Skeletal muscle satellite cell (primary cell): ENCODE measurements around the gene COL4A6.

ENCODE experiments used
- H3K27me3 ChIP-seq: 2 replicates; pipeline ENCODE4 v1.7.0; 2013; ENCODE audit warnings: low read length; ENCODE audit not compliant: control insufficient read depth, insufficient read depth
- H3K36me3 ChIP-seq: 2 replicates; pipeline ENCODE4 v1.7.0; 2013; ENCODE audit warnings: mild to moderate bottlenecking, control low read depth, low read length; ENCODE audit not compliant: insufficient read depth
- H3K4me1 ChIP-seq: 2 replicates; pipeline ENCODE4 v1.7.0; 2013; ENCODE audit warnings: low read length; ENCODE audit not compliant: control insufficient read depth, insufficient read depth
- H3K4me2 ChIP-seq: 2 replicates; pipeline ENCODE4 v1.7.0; 2013; ENCODE audit warnings: mild to moderate bottlenecking, low read length
- H3K4me3 ChIP-seq: 2 replicates; pipeline ENCODE4 v1.7.0; 2013; ENCODE audit warnings: low read length
- H3K9ac ChIP-seq: 2 replicates; pipeline ENCODE4 v1.7.0; 2013; ENCODE audit warnings: mild to moderate bottlenecking, low read depth, low read length, moderate library complexity
- H3K9me3 ChIP-seq: replicated peaks from 2 replicates; pipeline ENCODE4 v1.7.0; 2013; ENCODE audit warnings: mild to moderate bottlenecking, control low read depth, low read length

Gene COL4A6

DNA sequence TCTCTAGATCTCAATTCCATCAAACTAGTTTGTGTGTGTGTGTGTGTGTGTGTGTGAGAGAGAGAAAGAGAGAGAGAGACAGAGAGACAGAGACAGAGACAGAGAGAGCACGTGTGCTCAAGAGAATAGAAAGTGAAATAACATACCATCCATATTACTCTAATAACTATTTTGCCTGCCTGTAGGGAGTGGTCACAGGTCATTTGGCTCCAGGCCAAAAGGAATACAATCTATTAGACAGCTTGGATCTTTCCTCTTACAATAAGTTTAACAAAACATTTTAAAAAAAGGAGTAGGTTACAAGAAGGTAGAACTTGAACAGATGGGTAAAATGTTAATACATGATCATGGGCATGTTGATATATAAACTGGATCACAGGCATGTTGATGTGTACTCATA, 76.2 kb downstream of the COL4A6 start:
- Histone ChIP-seq H3K4me3 (no peak overlapping the region), H3K9me3 (no peaks in the 10 kb centered on the region), H3K4me2 (no peak overlapping the region), H3K9ac (no peak overlapping the region), H3K27me3 (peaks cover 7% of the 10 kb centered on the region), H3K36me3 (no peaks in the 10 kb centered on the region), H3K4me1 (no peaks in the 10 kb centered on the region)

DNA sequence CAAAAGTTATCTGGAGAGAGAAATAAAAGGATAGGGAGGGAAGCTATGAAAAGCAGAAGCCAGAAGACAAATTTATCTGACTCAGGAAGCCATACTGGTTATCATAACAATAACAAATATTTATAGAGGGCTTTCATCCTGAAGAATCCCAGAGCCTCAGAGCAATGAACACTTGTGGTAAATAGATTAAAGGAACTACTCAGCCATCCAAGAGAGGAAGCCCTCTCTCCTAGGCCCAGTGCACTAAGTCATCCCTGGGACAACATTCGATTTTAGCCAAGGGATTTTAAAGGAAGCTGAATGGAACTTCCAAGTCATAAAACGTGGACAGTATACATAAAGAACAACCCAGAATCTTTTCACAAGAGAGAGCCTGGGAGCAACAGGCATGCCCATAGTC, 76.9 kb downstream of the COL4A6 start:
- Histone ChIP-seq H3K4me2 (no peak overlapping the region), H3K9me3 (no peaks in the 10 kb centered on the region), H3K27me3 (peaks cover 8% of the 10 kb centered on the region), H3K9ac (no peak overlapping the region), H3K4me1 (no peaks in the 10 kb centered on the region), H3K36me3 (no peaks in the 10 kb centered on the region), H3K4me3 (no peak overlapping the region)

- Histone ChIP-seq H3K4me3 (no peak overlapping the region), H3K9ac (no peak overlapping the region), H3K4me1 (no peaks in the 10 kb centered on the region), H3K27me3 (peaks cover 6% of the 10 kb centered on the region), H3K36me3 (no peaks in the 10 kb centered on the region), H3K4me2 (no peak overlapping the region), H3K9me3 (no peaks in the 10 kb centered on the region)
These were observed 78.2 kb downstream of the COL4A6 start for GRCh38 chrX:108359806-108360602.

DNA sequence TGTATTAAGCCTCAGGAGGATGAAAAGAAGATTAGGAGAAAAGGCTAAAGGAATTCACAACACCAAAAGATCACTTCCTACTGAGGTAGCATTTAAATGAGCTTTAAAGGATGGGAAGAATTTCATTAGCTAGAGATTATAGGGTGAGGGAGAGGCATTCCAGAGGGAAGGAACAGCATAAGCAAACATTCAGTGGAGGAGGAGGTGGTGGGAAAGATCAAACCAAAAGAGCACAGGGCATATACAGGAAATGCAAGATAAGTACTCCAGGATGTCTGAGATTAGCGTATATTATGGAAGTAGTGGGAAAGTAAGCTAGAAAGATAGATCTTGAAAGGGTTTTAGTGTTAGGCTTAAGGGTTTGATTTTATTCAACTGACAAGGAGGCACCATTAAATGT, 84.8 kb downstream of the COL4A6 start:
- Histone ChIP-seq H3K36me3 (no peaks in the 10 kb centered on the region), H3K27me3 (peaks cover 25% of the 10 kb centered on the region), H3K4me1 (no peaks in the 10 kb centered on the region), H3K4me2 (no peak overlapping the region), H3K4me3 (no peak overlapping the region), H3K9me3 (no peaks in the 10 kb centered on the region), H3K9ac (no peak overlapping the region)

- Histone ChIP-seq H3K36me3 (no peaks in the 10 kb centered on the region), H3K4me3 (no peak overlapping the region), H3K4me1 (no peaks in the 10 kb centered on the region), H3K9me3 (no peaks in the 10 kb centered on the region), H3K9ac (no peak overlapping the region), H3K27me3 (peaks cover 17% of the 10 kb centered on the region), H3K4me2 (no peak overlapping the region)
These were observed 89.0 kb downstream of the COL4A6 start for GRCh38 chrX:108349210-108349609.

GRCh38 chrX:108348525-108348924, 89.7 kb downstream of the COL4A6 start:
- no peak overlapping the region for H3K9ac ChIP-seq
- H3K4me2 ChIP-seq, result no peak overlapping the region
- H3K9me3 ChIP-seq, result no peaks in the 10 kb centered on the region
- H3K27me3 ChIP-seq, result peaks cover 17% of the 10 kb centered on the region
- H3K4me1 ChIP-seq, result no peaks in the 10 kb centered on the region
- H3K4me3 ChIP-seq, result no peak overlapping the region
- no peaks in the 10 kb centered on the region for H3K36me3 ChIP-seq

DNA sequence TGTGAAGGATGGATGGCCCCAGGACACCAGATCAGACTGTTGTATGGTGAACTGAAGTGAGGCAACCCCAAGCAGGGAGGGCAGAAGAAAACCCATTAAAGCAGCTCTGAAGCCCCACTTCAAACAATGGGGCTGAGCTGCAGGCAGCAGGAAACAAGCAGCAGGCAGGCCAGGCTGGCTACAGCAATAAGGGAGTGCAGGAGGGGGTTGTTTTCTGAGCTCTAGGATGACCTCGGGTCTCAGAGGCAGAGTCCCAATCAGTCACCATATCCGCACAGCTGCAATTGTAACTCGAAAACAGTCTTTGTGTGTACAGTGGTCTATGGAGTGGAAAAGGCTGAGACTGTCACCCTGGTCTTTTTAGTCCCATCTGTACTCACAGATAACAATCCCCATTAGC, 90.4 kb downstream of the COL4A6 start:
- peaks cover 17% of the 10 kb centered on the region for H3K27me3 ChIP-seq
- no peaks in the 10 kb centered on the region for H3K36me3 ChIP-seq
- no peak overlapping the region for H3K9ac ChIP-seq
- no peak overlapping the region for H3K4me2 ChIP-seq
- H3K9me3 ChIP-seq, result no peaks in the 10 kb centered on the region
- no peaks in the 10 kb centered on the region for H3K4me1 ChIP-seq
- no peak overlapping the region for H3K4me3 ChIP-seq

DNA sequence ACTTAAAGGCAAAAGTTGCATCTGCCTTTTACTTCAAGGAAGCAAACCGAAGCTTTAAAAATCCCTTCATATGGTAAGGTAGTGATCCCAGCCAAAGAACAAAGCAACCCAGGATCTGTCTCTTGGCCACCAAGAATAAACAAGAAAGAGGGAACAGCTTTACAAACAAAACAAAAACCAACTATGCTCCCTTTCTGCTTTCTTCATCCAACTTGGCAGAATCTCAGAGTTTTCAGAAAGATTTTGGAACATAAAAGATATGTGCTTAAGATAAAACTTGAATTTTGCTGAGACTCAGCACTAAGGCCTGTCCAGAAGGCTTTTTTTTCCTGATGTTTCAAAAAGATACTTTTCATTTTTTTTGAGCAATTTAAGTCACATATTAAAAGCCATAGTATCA, 94.0 kb downstream of the COL4A6 start:
- Histone ChIP-seq H3K4me1 (no peaks in the 10 kb centered on the region), H3K4me2 (no peak overlapping the region), H3K36me3 (no peaks in the 10 kb centered on the region), H3K4me3 (no peak overlapping the region), H3K27me3 (peaks cover 7% of the 10 kb centered on the region), H3K9ac (no peak overlapping the region), H3K9me3 (no peaks in the 10 kb centered on the region)

- Histone ChIP-seq H3K27me3 (no peaks in the 10 kb centered on the region), H3K36me3 (no peaks in the 10 kb centered on the region)
These were observed 96.3 kb downstream of the COL4A6 start for GRCh38 chrX:108341947-108342346.

DNA sequence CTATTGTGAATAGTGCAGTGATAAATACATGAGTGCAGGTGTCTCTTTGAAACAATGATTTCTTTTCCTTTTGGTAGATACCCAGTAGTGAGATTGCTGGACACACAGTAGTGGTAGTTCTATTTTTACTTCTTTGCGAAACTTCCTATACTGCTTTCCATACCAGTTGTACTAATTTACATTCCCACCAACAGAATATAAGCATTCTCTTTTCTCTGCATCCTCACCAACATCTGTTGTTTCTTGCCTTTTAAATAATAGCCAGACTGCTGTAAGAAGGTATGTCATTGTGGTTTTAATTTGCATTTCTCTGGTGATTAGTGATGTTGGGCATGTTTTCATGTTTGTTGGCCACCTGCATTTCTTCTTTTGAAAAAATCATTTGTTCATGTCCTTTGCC, 105.9 kb downstream of the COL4A6 start:
- Histone ChIP-seq H3K27me3 (peaks cover 14% of the 10 kb centered on the region), H3K4me2 (no peak overlapping the region), H3K4me1 (no peaks in the 10 kb centered on the region), H3K4me3 (no peak overlapping the region), H3K9ac (no peak overlapping the region), H3K36me3 (no peaks in the 10 kb centered on the region), H3K9me3 (no peaks in the 10 kb centered on the region)

More at GRCh38 chrX:108341947-108342346, 96.3 kb downstream of the COL4A6 start:
- H3K4me3 ChIP-seq, result no peak overlapping the region
- H3K4me2 ChIP-seq, result no peak overlapping the region
- H3K9ac ChIP-seq, result no peak overlapping the region
- H3K4me1 ChIP-seq, result no peaks in the 10 kb centered on the region
- H3K9me3 ChIP-seq, result no peaks in the 10 kb centered on the region

- Histone ChIP-seq H3K4me1 (no peaks in the 10 kb centered on the region), H3K27me3 (peaks cover 21% of the 10 kb centered on the region), H3K9me3 (no peaks in the 10 kb centered on the region), H3K4me2 (no peak overlapping the region), H3K9ac (no peak overlapping the region), H3K36me3 (no peaks in the 10 kb centered on the region), H3K4me3 (no peak overlapping the region)
These were observed 106.9 kb downstream of the COL4A6 start for GRCh38 chrX:108331126-108331909.
